K562 (cell line): ENCODE data around the gene HELZ. TPM values are rescaled to one million over a fixed set of nuclear protein-coding genes. Genes with fewer than 3 reads are reported as not detected.

Experiments
- ATAC-seq: fragments of 200-7000 bp; cut with Tn5 transposase; 3 replicates; pipeline ENCODE4 v1.9.1; 2020; ENCODE audit warnings: moderate library complexity
- BruUV-seq: library from RNA; stranded (reverse); fragments of 400-500 nt; replicated peaks from 2 replicates; lab custom pipeline; 2021; lab: Mats Ljungman, UMichigan
- CTCF ChIA-PET: fragments of 300-600 bp; formaldehyde crosslinking; extraction: SDS; loops from one replicate; lab custom pipeline; 2021; ENCODE audit warnings: low intra/inter-chr PET ratio; lab: Yijun Ruan, JAX
- POLR2A ChIA-PET: fragments of 300-600, 350-650 bp; sonication (Branson Sonifier 250); formaldehyde crosslinking; extraction: SDS; loops from one replicate; lab custom pipeline; 2021; ENCODE audit warnings: antibody characterized with exemption, inconsistent platforms; lab: Yijun Ruan, JAX
- DNase-seq, 4 experiments: peaks; one replicate each; pipeline versions ENCODE4 v3.0.0 to v3.0.0-alpha.2; 2011 to 2018; ENCODE audit warnings: low spot score in 3 of 4, mixed read lengths in 3 of 4; ENCODE audit errors: extremely low read depth in 1 of 4
- FAIRE-seq: peaks from 2 replicates; lab custom pipeline; 2011; peaks lifted over from hg19 to GRCh38; lab: Jason Lieb, UNC
- H2AFZ ChIP-seq: 2 replicates; pipeline ENCODE4 v1.6.0; 2011; ENCODE audit warnings: low read depth, low read length, control low read depth, inconsistent platforms
- H3K27ac ChIP-seq: fragments of 200-600 bp; 3 replicates; pipeline ENCODE4 v1.8.0; 2011; ENCODE audit warnings: low read depth, mild to moderate bottlenecking, control low read depth, inconsistent platforms, low read length, moderate library complexity, mixed read lengths; ENCODE audit errors: extremely low read depth
- H3K27me3 ChIP-seq, 2 experiments: fragments of 300-600 bp in 1 of 2; 2 replicates in 1 of 2; 3 replicates in 1 of 2; pipeline versions ENCODE4 v1.6.0 to v1.8.0; 2011; ENCODE audit warnings: inconsistent platforms in 2 of 2, low read length in 2 of 2, mild to moderate bottlenecking in 1 of 2, mixed read lengths in 1 of 2, moderate library complexity in 1 of 2; ENCODE audit not compliant: control insufficient read depth in 2 of 2, insufficient read depth in 2 of 2
- H3K36me3 ChIP-seq: fragments of 300-600 bp; 3 replicates; pipeline ENCODE4 v1.8.0; 2011; ENCODE audit warnings: mild to moderate bottlenecking, low read length, inconsistent platforms; ENCODE audit not compliant: control insufficient read depth, insufficient read depth
- H3K4me1 ChIP-seq, 2 experiments: fragments of 200-600 bp in 1 of 2; replicated peaks in 1 of 2; 2 replicates in 1 of 2; 3 replicates in 1 of 2; pipeline versions ENCODE4 v1.5.1 to v1.8.0; 2011; ENCODE audit warnings: inconsistent platforms in 2 of 2, low read length in 2 of 2, mild to moderate bottlenecking in 1 of 2, mixed read lengths in 1 of 2, moderate library complexity in 1 of 2; ENCODE audit not compliant: control insufficient read depth in 2 of 2, insufficient read depth in 2 of 2
- H3K4me2 ChIP-seq: 2 replicates; pipeline ENCODE4 v1.6.1; 2011; ENCODE audit warnings: low read length, control low read depth, inconsistent platforms, mixed read lengths; ENCODE audit not compliant: insufficient read depth
- H3K4me3 ChIP-seq: fragments of 200-600 bp; sonication (generic), shearing (Covaris generic); 2 replicates; pipeline ENCODE4 v1.5.1; 2016; ENCODE audit warnings: control low read depth, inconsistent platforms
- H3K79me2 ChIP-seq: fragments of 200-600 bp; 3 replicates; pipeline ENCODE4 v1.8.0; 2011; ENCODE audit warnings: low read length, inconsistent platforms; ENCODE audit not compliant: control insufficient read depth, insufficient read depth
- H3K9ac ChIP-seq, 2 experiments: 2 replicates each; pipeline versions ENCODE4 v1.6.0 to v1.6.1; 2011; ENCODE audit warnings: low read depth in 2 of 2, low read length in 2 of 2, control low read depth in 1 of 2, inconsistent platforms in 1 of 2, mild to moderate bottlenecking in 1 of 2, mixed read lengths in 1 of 2; ENCODE audit not compliant: insufficient read depth in 1 of 2
- H3K9me1 ChIP-seq: one replicate; pipeline ENCODE4 v1.6.0; 2011; ENCODE audit warnings: inconsistent platforms, mild to moderate bottlenecking, low read length, moderate library complexity; ENCODE audit not compliant: control insufficient read depth, insufficient read depth
- H3K9me3 ChIP-seq: replicated peaks from 2 replicates; pipeline ENCODE4 v1.5.1; 2011; ENCODE audit warnings: low read depth, low read length, inconsistent platforms; ENCODE audit not compliant: control insufficient read depth, insufficient read depth
- H4K20me1 ChIP-seq: replicated peaks from 2 replicates; pipeline ENCODE4 v1.6.1; 2011; ENCODE audit warnings: low read length, inconsistent platforms, mixed read lengths; ENCODE audit not compliant: control insufficient read depth, insufficient read depth
- C11orf30 ChIP-seq: fragments of 450-650 bp; IDR thresholded peaks from 2 replicates; pipeline ENCODE4 v1.6.1; 2016; ENCODE audit warnings: low read depth, mild to moderate bottlenecking
- CLOCK ChIP-seq: fragments of 250-450 bp; sonication (Bioruptor Pico); IDR thresholded peaks from 2 replicates; pipeline ENCODE4 v1.4.0; 2020; ENCODE audit warnings: mild to moderate bottlenecking, moderate library complexity, borderline replicate concordance
- JUN ChIP-seq, 2 experiments: sonication (generic) in 1 of 2; formaldehyde crosslinking in 1 of 2; IDR thresholded peaks; 2 replicates each; pipeline versions ENCODE4 v1.6.1 to v1.8.0; 2012 to 2022; ENCODE audit warnings: borderline replicate concordance in 2 of 2, mild to moderate bottlenecking in 2 of 2, improper control_type of control experiment in 1 of 2, low read depth in 1 of 2, low read length in 1 of 2, missing genetic modification reagents in 1 of 2
- KDM5B ChIP-seq: fragments of 200-600 bp; sonication (generic); IDR thresholded peaks from 2 replicates; pipeline ENCODE4 v1.6.1; 2012; ENCODE audit warnings: low read depth, mild to moderate bottlenecking, moderate library complexity, low read length, control low read depth, inconsistent platforms; ENCODE audit not compliant: insufficient replicate concordance
- L3MBTL2 ChIP-seq: fragments of 450-650 bp; IDR thresholded peaks from 2 replicates; pipeline ENCODE4 v1.6.1; 2016; ENCODE audit warnings: mild to moderate bottlenecking, moderate library complexity
- MAFF ChIP-seq: IDR thresholded peaks from 2 replicates; pipeline ENCODE4 v1.6.1; 2012; ENCODE audit warnings: low read length, improper control_type of control experiment
- MAFG ChIP-seq: fragments of 450-650 bp; conservative IDR thresholded peaks from 2 replicates; pipeline ENCODE4 v1.6.1; 2016; ENCODE audit warnings: missing genetic modification characterization, missing compliant biosample characterization
- SIRT6 ChIP-seq: IDR thresholded peaks from one replicate; pipeline ENCODE4 v1.6.1; 2012; ENCODE audit warnings: low read depth, mild to moderate bottlenecking, control low read depth, inconsistent platforms, low read length, moderate library complexity
- XRCC4 ChIP-seq: IDR thresholded peaks from one replicate; pipeline ENCODE4 v1.6.1; 2011; ENCODE audit not compliant: insufficient read depth, insufficient read length; ENCODE audit errors: extremely low read depth
- ZNF280B ChIP-seq: fragments of 250-450 bp; sonication (Bioruptor Pico); IDR thresholded peaks from 2 replicates; pipeline ENCODE4 v1.5.1; 2021; ENCODE audit warnings: mild to moderate bottlenecking
- ZNF316 ChIP-seq: fragments of 450-650 bp; IDR thresholded peaks from 2 replicates; pipeline ENCODE4 v1.6.1; 2016
- ZNF57 ChIP-seq: fragments of 450-650 bp; formaldehyde crosslinking; IDR thresholded peaks from 2 replicates; pipeline ENCODE4 v1.4.0; 2020; ENCODE audit warnings: mild to moderate bottlenecking, moderate library complexity
- ZNF76 ChIP-seq: fragments of 250-450 bp; sonication (Bioruptor Pico); IDR thresholded peaks from 2 replicates; pipeline ENCODE4 v1.4.0; 2020; ENCODE audit warnings: mild to moderate bottlenecking, moderate library complexity, borderline replicate concordance
- in situ Hi-C: fragments of 300-500 bp; cut with MboI; formaldehyde crosslinking; loops from 4 replicates; pipeline ENCODE4 v1.15.0; 2018; ENCODE audit warnings: inconsistent platforms, mixed read lengths
- intact Hi-C: fragments of 100-400 bp; cut with micrococcal nuclease; formaldehyde crosslinking; loops from 2 replicates; pipeline ENCODE4 v1.14.2; 2022
- polyA plus RNA-seq, 8 experiments: library from polyadenylated mRNA; depleted of rRNA in 4 of 8; stranded (reverse) in 5 of 8; unstranded in 3 of 8; fragments of >200 nt; fragmentation: Nextera tagmentation in 2 of 8; fragmentation: Illumina TruSeq in 1 of 8; extraction: Ambion mirVana in 2 of 8; extraction: Trizol in 1 of 8; gene quantifications; 2 replicates each; pipeline versions ENCODE4 v1.2.1 to v1.2.3, GENCODE V29; 2011 to 2014; ENCODE audit warnings: inconsistent platforms in 1 of 8, missing spikeins in 1 of 8
- total RNA-seq, 7 experiments: library from RNA; depleted of rRNA in 6 of 7; stranded (reverse); fragments of >200 nt in 6 of 7; fragmentation: Illumina TruSeq in 2 of 7; extraction: Trizol in 2 of 7; gene quantifications; 2 replicates each; pipeline versions ENCODE4 v1.2.1 to v1.2.3, GENCODE V29; 2011 to 2021; ENCODE audit warnings: low replicate concordance in 1 of 7

HELZ gene
- total and polyA plus RNA-seq, 9 of the 15 experiments (the other 6 are each of a cell fraction or from before 2014, with no cell fraction given) = 5.2 to 39.8 (median 17.3) TPM

GRCh38 chr17:67177732-67178131, 67.3 kb downstream of the HELZ start:
- TF ChIP-seq ZNF57 (CRISPR knock-in tag) = no peak
- TF ChIP-seq JUN (IDR thresholded peaks at IDR 0.05; ENCODE audit: borderline replicate concordance, low read depth, low read length) = no peak
- TF ChIP-seq JUN (CRISPR knock-in tag; IDR thresholded peaks at IDR 0.05; ENCODE audit: borderline replicate concordance) = no peak
- no peak for TF ChIP-seq KDM5B
- TF ChIP-seq ZNF280B (CRISPR knock-in tag) = no peak
- TF ChIP-seq CLOCK (CRISPR knock-in tag) = no peak
- no peak for TF ChIP-seq XRCC4
- TF ChIP-seq ZNF316 = peak; percentile 86
- TF ChIP-seq MAFF = peak; percentile 17; the same call in 1 of the 2 replicates
- peak; percentile 73; the same call in 1 of the 2 replicates for TF ChIP-seq C11orf30
- no peak for TF ChIP-seq SIRT6
- TF ChIP-seq MAFG (tag) = peak; percentile 38; the same call in 1 of the 2 replicates
- no peak for TF ChIP-seq ZNF76 (CRISPR knock-in tag)
- TF ChIP-seq L3MBTL2 = no peak
- no peaks in the 10 kb centered on the region for H3K4me1 ChIP-seq
- no peaks in the 10 kb centered on the region for H3K79me2 ChIP-seq
- H2AFZ ChIP-seq = no peak overlapping the region
- H4K20me1 ChIP-seq = no peaks in the 10 kb centered on the region
- H3K4me3 ChIP-seq = no peak overlapping the region
- no peaks in the 10 kb centered on the region for H3K9me3 ChIP-seq
- H3K27me3 ChIP-seq = no peaks in the 10 kb centered on the region
- H3K4me2 ChIP-seq = no peak overlapping the region
- H3K36me3 ChIP-seq = peaks cover 44% of the 10 kb centered on the region; the same call in 2 of the 3 replicates
- H3K9ac ChIP-seq = no peak overlapping the region
- ATAC-seq = no peak
- FAIRE-seq = no peak
- no peak for DNase-seq
- ChIA-PET POLR2A (interaction anchor here (0.8 kb wide), 1 partner anchor 37 kb away, joined by 3 read pairs; no protein-coding TSS in a partner anchor), CTCF (no interaction called here)
- in situ Hi-C loops = no loop called here
- intact Hi-C loops = no loop called here
- H3K27ac ChIP-seq = no peak overlapping the region
- no peaks in the 10 kb centered on the region for H3K9me1 ChIP-seq
- BruUV-seq = no TSS peak
